A673 (cell line): ENCODE results near the gene RNASEL. TPM values are rescaled to one million over a fixed set of nuclear protein-coding genes. Genes with fewer than 3 reads are reported as not detected.

Experiments used
- BruUV-seq: library from RNA; stranded (reverse); fragments of 400-500 nt; replicated peaks from 2 replicates; lab custom pipeline; 2021; lab: Mats Ljungman, UMichigan
- CTCF ChIA-PET: fragments of 300-600 bp; sonication (Branson Sonifier 250); formaldehyde crosslinking; loops from one replicate; lab custom pipeline; 2022; ENCODE audit warnings: antibody characterized with exemption; lab: Charles Lee
- POLR2A ChIA-PET: fragments of 300-600 bp; sonication (Branson Sonifier 250); formaldehyde crosslinking; loops from one replicate; lab custom pipeline; 2022; ENCODE audit warnings: antibody characterized with exemption; ENCODE audit not compliant: low non-redundant PET; lab: Charles Lee
- DNase-seq: peaks from one replicate; pipeline ENCODE4 v3.0.0-alpha.2; 2015; ENCODE audit warnings: low spot score
- H3K27ac ChIP-seq: fragments of 200-600 bp; sonication (generic); 2 replicates; pipeline ENCODE4 v1.5.1; 2016; ENCODE audit warnings: mixed run types, low read depth, mild to moderate bottlenecking, mixed read lengths, antibody characterized with exemption, low read length; ENCODE audit not compliant: poor library complexity, severe bottlenecking
- H3K27me3 ChIP-seq: fragments of 200-600 bp; sonication (generic); replicated peaks from 2 replicates; pipeline ENCODE4 v1.6.1; 2017; ENCODE audit warnings: mixed run types, low read depth, mild to moderate bottlenecking, mixed read lengths, antibody characterized with exemption, low read length; ENCODE audit not compliant: insufficient read depth, poor library complexity
- H3K36me3 ChIP-seq: fragments of 200-600 bp; sonication (generic); 2 replicates; pipeline ENCODE4 v1.6.1; 2016; ENCODE audit warnings: mixed run types, mild to moderate bottlenecking, mixed read lengths, antibody characterized with exemption, low read length; ENCODE audit not compliant: insufficient read depth, poor library complexity, severe bottlenecking
- H3K4me1 ChIP-seq: fragments of 200-600 bp; sonication (generic); 2 replicates; pipeline ENCODE4 v1.6.1; 2017; ENCODE audit warnings: mixed run types, mild to moderate bottlenecking, mixed read lengths, antibody characterized with exemption, low read length; ENCODE audit not compliant: insufficient read depth, poor library complexity, severe bottlenecking
- H3K4me3 ChIP-seq: fragments of 200-600 bp; sonication (generic); 2 replicates; pipeline ENCODE4 v1.5.1; 2016; ENCODE audit warnings: low read depth, mixed run types, mild to moderate bottlenecking, mixed read lengths, low read length; ENCODE audit not compliant: poor library complexity, severe bottlenecking
- H3K9me3 ChIP-seq: fragments of 200-600 bp; sonication (generic); 2 replicates; pipeline ENCODE4 v1.6.1; 2016; ENCODE audit warnings: mixed run types, low read depth, mild to moderate bottlenecking, mixed read lengths, antibody characterized with exemption, low read length; ENCODE audit not compliant: poor library complexity, severe bottlenecking
- EZH2 ChIP-seq: fragments of 200-600 bp; sonication (generic); IDR thresholded peaks from 2 replicates; pipeline ENCODE4 v1.6.1; 2017; ENCODE audit warnings: borderline replicate concordance, low read depth, mild to moderate bottlenecking, mixed read lengths, antibody characterized with exemption, low read length; ENCODE audit not compliant: poor library complexity, severe bottlenecking
- intact Hi-C: fragments of 100-400 bp; cut with micrococcal nuclease; formaldehyde crosslinking; loops from one replicate; pipeline ENCODE4 v1.10.0; 2022; ENCODE audit not compliant: unreplicated experiment
- total RNA-seq: library from RNA; stranded (reverse); gene quantifications from 2 replicates; pipeline ENCODE4 v1.2.3, GENCODE V29; 2021
- TF ChIP-seq, protein P1 (sequence below): fragments of 300-800, 200-600 bp; sonication (generic); conservative IDR thresholded peaks from 2 replicates; pipeline ENCODE4 v1.5.1; 2017; ENCODE audit warnings: low read depth, mild to moderate bottlenecking, antibody characterized with exemption, low read length, moderate library complexity, mixed read lengths

The RNASEL gene
- total RNA-seq, 1 experiment from 2014 or later = 3.2 TPM

DNA sequence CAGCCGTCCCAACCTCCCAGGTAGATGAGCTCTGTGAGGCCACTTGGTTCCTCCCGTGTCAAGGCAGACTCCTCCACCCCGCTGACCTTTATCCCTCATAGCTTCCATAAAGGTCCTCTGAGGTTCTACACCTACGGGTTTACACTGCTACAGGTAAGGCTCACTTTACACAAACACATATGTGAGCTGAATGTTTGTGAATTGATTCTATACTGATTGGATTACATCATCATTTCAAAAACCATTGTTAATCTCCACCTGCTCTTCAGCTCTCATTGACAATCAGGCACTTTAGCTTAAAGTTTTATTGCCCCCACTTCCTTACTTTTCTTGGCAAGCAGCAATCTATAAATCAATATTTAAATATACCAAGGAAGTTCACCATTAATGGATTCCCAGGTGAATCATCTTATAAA is 28.0 kb upstream of the RNASEL start:
- H3K4me3 ChIP-seq = no peak overlapping the region
- no TSS peak for BruUV-seq
- DNase-seq = no peak
- H3K27me3 ChIP-seq = no peaks in the 10 kb centered on the region
- peak overlapping the region; percentile 100 for H3K27ac ChIP-seq
- H3K9me3 ChIP-seq = no peaks in the 10 kb centered on the region
- CTCF ChIA-PET = interaction anchor here (0.7 kb wide), 1 partner anchor 104 kb away, joined by 4 read pairs; no protein-coding TSS in a partner anchor
- TF ChIP-seq EZH2 = no peak
- TF ChIP-seq, protein P1, sequence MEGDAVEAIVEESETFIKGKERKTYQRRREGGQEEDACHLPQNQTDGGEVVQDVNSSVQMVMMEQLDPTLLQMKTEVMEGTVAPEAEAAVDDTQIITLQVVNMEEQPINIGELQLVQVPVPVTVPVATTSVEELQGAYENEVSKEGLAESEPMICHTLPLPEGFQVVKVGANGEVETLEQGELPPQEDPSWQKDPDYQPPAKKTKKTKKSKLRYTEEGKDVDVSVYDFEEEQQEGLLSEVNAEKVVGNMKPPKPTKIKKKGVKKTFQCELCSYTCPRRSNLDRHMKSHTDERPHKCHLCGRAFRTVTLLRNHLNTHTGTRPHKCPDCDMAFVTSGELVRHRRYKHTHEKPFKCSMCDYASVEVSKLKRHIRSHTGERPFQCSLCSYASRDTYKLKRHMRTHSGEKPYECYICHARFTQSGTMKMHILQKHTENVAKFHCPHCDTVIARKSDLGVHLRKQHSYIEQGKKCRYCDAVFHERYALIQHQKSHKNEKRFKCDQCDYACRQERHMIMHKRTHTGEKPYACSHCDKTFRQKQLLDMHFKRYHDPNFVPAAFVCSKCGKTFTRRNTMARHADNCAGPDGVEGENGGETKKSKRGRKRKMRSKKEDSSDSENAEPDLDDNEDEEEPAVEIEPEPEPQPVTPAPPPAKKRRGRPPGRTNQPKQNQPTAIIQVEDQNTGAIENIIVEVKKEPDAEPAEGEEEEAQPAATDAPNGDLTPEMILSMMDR = no peak
- H3K4me1 ChIP-seq = peaks cover 60% of the 10 kb centered on the region
- intact Hi-C loops = no loop called here
- POLR2A ChIA-PET = interaction anchor here (0.6 to 1.8 kb wide), 2 partner anchors 12 to 16 kb away, joined by 7 to 10 read pairs; no protein-coding TSS in a partner anchor
- no peaks in the 10 kb centered on the region for H3K36me3 ChIP-seq

DNA sequence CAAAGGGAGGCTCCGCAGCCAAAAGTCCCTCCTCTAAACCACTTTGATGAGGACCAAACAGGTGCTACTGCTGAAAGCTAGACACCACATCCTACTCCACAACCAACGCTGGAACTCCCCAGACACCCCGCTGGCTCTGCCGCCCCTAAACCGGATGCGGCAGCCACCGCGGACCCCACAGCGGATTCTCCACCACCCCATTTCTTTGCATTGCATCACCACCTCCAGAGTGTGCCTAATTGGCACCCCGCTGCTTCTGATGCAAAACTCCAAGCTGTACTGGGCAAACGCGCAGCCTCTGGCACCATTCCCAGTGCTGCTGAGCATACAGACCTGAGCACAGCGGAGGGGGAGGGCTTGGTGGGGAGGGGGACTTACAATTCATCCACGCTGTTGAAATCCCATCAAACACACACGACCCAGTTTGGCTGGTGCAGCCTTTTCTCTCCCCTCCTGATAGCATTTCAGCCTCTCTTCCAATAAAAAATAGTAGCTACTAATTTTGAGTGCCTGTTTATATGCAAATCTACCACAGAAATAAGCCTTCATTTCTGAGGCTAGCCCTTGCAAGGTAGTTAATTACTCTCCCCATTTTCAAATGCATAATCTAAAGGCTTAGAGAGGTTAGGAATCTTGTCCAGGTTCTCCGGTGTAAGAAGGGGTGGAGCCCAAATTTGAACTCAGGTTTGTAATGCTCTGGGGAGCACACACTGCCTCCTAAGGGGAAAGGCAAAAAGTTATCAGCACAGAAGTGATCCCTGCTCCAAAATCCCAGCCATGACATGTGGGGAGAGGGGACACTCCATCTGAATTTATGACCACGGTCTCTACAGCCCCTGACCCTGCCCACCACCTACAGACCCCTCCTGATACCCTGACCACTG is 27.3 kb upstream of the RNASEL start:
- intact Hi-C loops = loop anchor here (1.0 kb wide), 1 partner anchor 12 kb away; the partner anchor contains the start of gene RGS16
- DNase-seq = peak; percentile 99
- Histone ChIP-seq H3K4me3 (peak overlapping the region; percentile 50), H3K4me1 (peaks cover 67% of the 10 kb centered on the region), H3K36me3 (no peaks in the 10 kb centered on the region), H3K27ac (peak overlapping the region; percentile 100), H3K9me3 (no peaks in the 10 kb centered on the region), H3K27me3 (no peaks in the 10 kb centered on the region)
- TF ChIP-seq, protein P1 = no peak; the same call in 1 of the 2 replicates
- no peak for TF ChIP-seq EZH2
- POLR2A ChIA-PET = interaction anchor here (0.6 to 1.8 kb wide), 6 partner anchors 10 to 60 kb away, joined by 3 to 10 read pairs (median 6); no protein-coding TSS in a partner anchor
- CTCF ChIA-PET = interaction anchor here (0.7 kb wide), 1 partner anchor 105 kb away, joined by 4 read pairs; no protein-coding TSS in a partner anchor
- BruUV-seq = no TSS peak

DNA sequence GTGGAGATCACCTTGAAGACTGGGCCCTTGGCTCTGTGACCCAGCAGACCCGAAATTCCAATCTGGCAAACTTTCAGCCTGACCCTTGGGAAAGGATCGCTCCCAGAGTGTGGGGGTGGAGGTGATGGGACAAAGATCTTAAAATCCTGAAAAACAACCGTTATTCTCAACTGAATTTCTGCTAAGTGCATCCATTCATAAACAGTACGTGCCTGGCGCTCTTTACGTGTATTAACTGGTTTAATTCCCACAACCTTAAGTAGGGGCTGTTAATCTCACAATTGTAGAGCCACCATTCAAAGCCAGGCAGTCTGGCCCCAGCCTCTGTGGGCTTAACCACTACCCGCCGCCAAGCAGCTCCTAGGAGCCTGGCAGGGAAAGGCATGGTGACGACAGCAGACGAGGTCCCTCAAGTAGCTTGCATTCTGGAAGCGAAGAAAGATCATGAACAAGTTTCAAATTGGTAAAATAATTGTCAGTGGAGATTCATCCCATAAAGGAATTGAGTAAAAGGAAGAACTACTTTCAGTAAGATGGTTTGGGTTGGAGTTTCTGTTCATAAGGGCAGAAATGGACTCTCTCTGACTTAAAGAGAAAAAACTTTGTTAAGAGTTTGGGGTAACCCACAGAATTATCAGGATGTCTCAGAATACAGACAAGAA is 26.5 kb upstream of the RNASEL start:
- DNase-seq = peak; percentile 92
- CTCF ChIA-PET = interaction anchor here (0.7 kb wide), 1 partner anchor 13 kb away, joined by 3 read pairs; no protein-coding TSS in a partner anchor
- Histone ChIP-seq H3K9me3 (no peaks in the 10 kb centered on the region), H3K27ac (peak overlapping the region; percentile 100), H3K36me3 (no peaks in the 10 kb centered on the region), H3K4me3 (peak overlapping the region; percentile 50), H3K4me1 (peaks cover 74% of the 10 kb centered on the region), H3K27me3 (no peaks in the 10 kb centered on the region)
- POLR2A ChIA-PET = interaction anchor here (0.6 to 1.8 kb wide), 5 partner anchors 9 to 61 kb away, joined by 3 to 10 read pairs (median 4); no protein-coding TSS in a partner anchor
- TF ChIP-seq EZH2 = no peak
- TF ChIP-seq, protein P1 = no peak
- TSS peak; percentile 94 for BruUV-seq
- intact Hi-C loops = loop anchor here (1.0 kb wide), 1 partner anchor 11 kb away; the partner anchor contains the start of gene RGS16
